HCT116 (cell line): ENCODE results near the gene NINJ1. TPM values are rescaled to one million over a fixed set of nuclear protein-coding genes. Genes with fewer than 3 reads are reported as not detected.

Experiments
- ATAC-seq: fragments of 200-7000 bp; cut with Tn5 transposase; 2 replicates; pipeline ENCODE4 v1.9.1; 2020; ENCODE audit warnings: mild to moderate bottlenecking, moderate library complexity
- BruUV-seq: library from RNA; stranded (reverse); fragments of 400-500 nt; replicated peaks from 2 replicates; lab custom pipeline; 2021; lab: Mats Ljungman, UMichigan
- CTCF ChIA-PET: fragments of 300-600 bp; sonication (Branson Sonifier 250); formaldehyde crosslinking; loops from one replicate; lab custom pipeline; 2021; ENCODE audit warnings: antibody characterized with exemption; lab: Charles Lee
- POLR2A ChIA-PET: fragments of 300-600, 350-600 bp; sonication (Branson Sonifier 250); formaldehyde crosslinking; loops from one replicate; lab custom pipeline; 2021; ENCODE audit warnings: antibody characterized with exemption; lab: Charles Lee
- RAD21 ChIA-PET, 2 experiments: fragments of 300-600 bp; sonication (Branson Sonifier 250); formaldehyde crosslinking; loops; one replicate each; lab custom pipeline; 2023; ENCODE audit warnings: low total read pairs in 2 of 2; ENCODE audit not compliant: uncharacterized antibody in 2 of 2, unreplicated experiment in 2 of 2, low non-redundant PET in 1 of 2; lab: Charles Lee
- DNase-seq: peaks from one replicate; pipeline ENCODE4 v3.0.0-alpha.2; 2010; ENCODE audit warnings: low read depth, low spot score
- H2AFZ ChIP-seq: fragments of 200-600 bp; shearing (Covaris generic), sonication (generic); 2 replicates; pipeline ENCODE4 v1.6.1; 2017; ENCODE audit warnings: low read depth, mixed run types, mixed read lengths, antibody characterized with exemption, low read length; ENCODE audit not compliant: poor library complexity, severe bottlenecking
- H3K27ac ChIP-seq: 2 replicates; pipeline ENCODE4 v1.5.1; 2012; ENCODE audit warnings: low read depth, low read length
- H3K27me3 ChIP-seq: fragments of 200-600 bp; sonication (generic); 2 replicates; pipeline ENCODE4 v1.6.1; 2016; ENCODE audit warnings: mixed run types, low read length, mixed read lengths; ENCODE audit not compliant: insufficient read depth
- H3K36me3 ChIP-seq, 2 experiments: fragments of 200-500 bp in 1 of 2; fragments of 200-600 bp in 1 of 2; sonication (Bioruptor generic) in 1 of 2; sonication (generic) in 1 of 2; 2 replicates each; pipeline versions ENCODE4 v1.5.1 to v1.6.1; 2014 to 2016; ENCODE audit warnings: low read length in 2 of 2, inconsistent platforms in 1 of 2, mixed read lengths in 1 of 2, mixed run types in 1 of 2; ENCODE audit not compliant: insufficient read depth in 2 of 2, control insufficient read depth in 1 of 2
- H3K4me1 ChIP-seq, 2 experiments: fragments of 200-600 bp in 1 of 2; sonication (generic) in 1 of 2; 2 replicates each; pipeline versions ENCODE4 v1.5.1 to v1.6.1; 2012 to 2017; ENCODE audit warnings: low read length in 2 of 2, inconsistent platforms in 1 of 2, mild to moderate bottlenecking in 1 of 2, mixed read lengths in 1 of 2, mixed run types in 1 of 2, moderate library complexity in 1 of 2; ENCODE audit not compliant: insufficient read depth in 2 of 2, control insufficient read depth in 1 of 2
- H3K4me2 ChIP-seq: fragments of 200-600 bp; sonication (generic); 2 replicates; pipeline ENCODE4 v1.6.1; 2017; ENCODE audit warnings: mixed run types, low read length, mixed read lengths
- H3K4me3 ChIP-seq, 2 experiments: fragments of 200-600 bp in 1 of 2; sonication (generic) in 1 of 2; replicated peaks in 1 of 2; 2 replicates each; pipeline ENCODE4 v1.5.1; 2011 to 2016; ENCODE audit warnings: low read length in 2 of 2, control low read depth in 1 of 2, low read depth in 1 of 2, mild to moderate bottlenecking in 1 of 2, mixed read lengths in 1 of 2, mixed run types in 1 of 2
- H3K79me2 ChIP-seq: fragments of 200-600 bp; sonication (generic); 2 replicates; pipeline ENCODE4 v1.6.1; 2017; ENCODE audit warnings: mild to moderate bottlenecking, mixed run types, low read length, moderate library complexity, mixed read lengths; ENCODE audit not compliant: insufficient read depth
- H3K9ac ChIP-seq: fragments of 200-600 bp; sonication (generic); 2 replicates; pipeline ENCODE4 v1.6.1; 2016; ENCODE audit warnings: low read length, mixed read lengths
- H3K9me2 ChIP-seq: fragments of 200-600 bp; sonication (generic), shearing (Covaris generic); 2 replicates; pipeline ENCODE4 v1.6.1; 2017; ENCODE audit warnings: mixed run types, mild to moderate bottlenecking, moderate library complexity; ENCODE audit not compliant: insufficient read depth
- H3K9me3 ChIP-seq, 2 experiments: fragments of 200-500 bp in 1 of 2; fragments of 200-600 bp in 1 of 2; sonication (Bioruptor generic) in 1 of 2; sonication (generic) in 1 of 2; 2 replicates each; pipeline ENCODE4 v1.6.1; 2014 to 2017; ENCODE audit warnings: low read length in 2 of 2, mixed read lengths in 2 of 2, inconsistent platforms in 1 of 2, low read depth in 1 of 2, mild to moderate bottlenecking in 1 of 2, mixed run types in 1 of 2, moderate library complexity in 1 of 2; ENCODE audit not compliant: control insufficient read depth in 1 of 2, insufficient read depth in 1 of 2
- H4K20me1 ChIP-seq: fragments of 200-600 bp; sonication (generic), shearing (Covaris generic); 2 replicates; pipeline ENCODE4 v1.6.1; 2017; ENCODE audit warnings: mixed run types, mild to moderate bottlenecking, moderate library complexity; ENCODE audit not compliant: insufficient read depth
- POLR2A ChIP-seq: IDR thresholded peaks from 2 replicates; pipeline ENCODE4 v1.7.0; 2011; ENCODE audit warnings: borderline replicate concordance; ENCODE audit not compliant: insufficient read depth, insufficient read length; ENCODE audit errors: extremely low read depth
- REST ChIP-seq: IDR thresholded peaks from 2 replicates; pipeline ENCODE4 v1.6.1; 2012; ENCODE audit warnings: low read depth
- SP1 ChIP-seq: IDR thresholded peaks from 2 replicates; pipeline ENCODE4 v1.6.1; 2012; ENCODE audit warnings: low read depth
- intact Hi-C: fragments of 100-400 bp; cut with micrococcal nuclease; formaldehyde crosslinking; loops from 2 replicates; pipeline ENCODE4 v1.10.0; 2022
- total RNA-seq: library from RNA; stranded (reverse); gene quantifications from one replicate; pipeline ENCODE4 v1.2.1, GENCODE V29; 2021; ENCODE audit not compliant: unreplicated experiment
- TF ChIP-seq, protein P1 (sequence below): IDR thresholded peaks from 2 replicates; pipeline ENCODE4 v1.6.1; 2012

The NINJ1 gene
- total RNA-seq, 1 experiment from 2014 or later: 34.4 TPM

- CTCF ChIA-PET: no interaction called here
- Histone ChIP-seq H4K20me1 (no peaks in the 10 kb centered on the region), H2AFZ (no peak overlapping the region), H3K27me3 (no peaks in the 10 kb centered on the region), H3K9me3 (no peaks in the 10 kb centered on the region), H3K9me2 (no peaks in the 10 kb centered on the region), H3K79me2 (peaks cover 10% of the 10 kb centered on the region; the same call in 1 of the 2 replicates), H3K36me3 (peaks cover 3 to 4% of the 10 kb centered on the region in 2 experiments; a peak in 3 of 4 replicates), H3K4me1 (peaks cover 0 to 22% of the 10 kb centered on the region in 2 experiments; a peak in 2 of 4 replicates), H3K4me3 (no peak overlapping the region), H3K9ac (no peak overlapping the region), H3K4me2 (no peak overlapping the region), H3K27ac (no peak overlapping the region)
- no TSS peak for BruUV-seq
- no peak for ATAC-seq
- DNase-seq: no peak
- POLR2A ChIA-PET: no interaction called here
- RAD21 ChIA-PET: no interaction called here
- intact Hi-C loops: no loop called here
- TF ChIP-seq POLR2A (no peak), SP1 (no peak), REST (no peak)
- TF ChIP-seq, protein P1, sequence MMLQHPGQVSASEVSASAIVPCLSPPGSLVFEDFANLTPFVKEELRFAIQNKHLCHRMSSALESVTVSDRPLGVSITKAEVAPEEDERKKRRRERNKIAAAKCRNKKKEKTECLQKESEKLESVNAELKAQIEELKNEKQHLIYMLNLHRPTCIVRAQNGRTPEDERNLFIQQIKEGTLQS: no peak
These were observed 21.8 kb downstream of the NINJ1 start for GRCh38 chr9:93112116-93112863.
